HEK293T (cell line): ENCODE data around the gene IL10RA.

ENCODE experiments used
- BHLHE40 ChIP-seq: fragments of 450-650 bp; IDR thresholded peaks from 2 replicates; pipeline ENCODE4 v1.6.1; 2016; ENCODE audit warnings: mild to moderate bottlenecking, moderate library complexity, borderline replicate concordance
- CTBP1 ChIP-seq: fragments of 450-650 bp; IDR thresholded peaks from 2 replicates; pipeline ENCODE4 v1.6.1; 2016; ENCODE audit warnings: borderline replicate concordance
- FOXK2 ChIP-seq: fragments of 450-650 bp; IDR thresholded peaks from 2 replicates; pipeline ENCODE4 v1.6.1; 2016; ENCODE audit warnings: mild to moderate bottlenecking
- SP1 ChIP-seq: fragments of 450-650 bp; IDR thresholded peaks from 2 replicates; pipeline ENCODE4 v1.6.1; 2017
- SUZ12 ChIP-seq: fragments of 450-650 bp; IDR thresholded peaks from 2 replicates; pipeline ENCODE4 v1.6.1; 2016; ENCODE audit warnings: mild to moderate bottlenecking
- TF ChIP-seq, protein P1 (sequence below): fragments of 450-650 bp; IDR thresholded peaks from 2 replicates; pipeline ENCODE4 v1.6.1; 2016

DNA sequence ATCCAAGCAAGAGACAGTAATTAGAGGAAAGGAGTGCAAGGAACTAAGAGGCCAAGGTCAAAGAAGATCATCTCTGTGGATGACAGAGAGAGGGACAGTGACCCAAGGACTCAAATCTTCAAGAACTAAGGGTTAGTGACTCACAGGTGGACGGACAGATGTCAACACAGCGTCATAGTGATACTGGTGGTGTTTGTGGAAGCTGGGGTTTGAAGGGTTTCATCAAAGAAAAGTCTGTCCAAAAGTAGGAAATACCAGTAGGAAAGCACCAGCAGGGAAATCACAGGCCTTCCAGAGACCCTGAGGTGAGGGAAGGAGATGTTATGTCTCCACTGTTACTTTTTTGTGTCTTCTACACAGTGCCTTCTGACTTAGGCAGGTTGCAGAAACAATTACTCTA is 32.2 kb downstream of the IL10RA start:
- TF ChIP-seq SUZ12 (no peak), CTBP1 (no peak), SP1 (no peak), BHLHE40 (no peak), FOXK2 (no peak)
- TF ChIP-seq, protein P1, sequence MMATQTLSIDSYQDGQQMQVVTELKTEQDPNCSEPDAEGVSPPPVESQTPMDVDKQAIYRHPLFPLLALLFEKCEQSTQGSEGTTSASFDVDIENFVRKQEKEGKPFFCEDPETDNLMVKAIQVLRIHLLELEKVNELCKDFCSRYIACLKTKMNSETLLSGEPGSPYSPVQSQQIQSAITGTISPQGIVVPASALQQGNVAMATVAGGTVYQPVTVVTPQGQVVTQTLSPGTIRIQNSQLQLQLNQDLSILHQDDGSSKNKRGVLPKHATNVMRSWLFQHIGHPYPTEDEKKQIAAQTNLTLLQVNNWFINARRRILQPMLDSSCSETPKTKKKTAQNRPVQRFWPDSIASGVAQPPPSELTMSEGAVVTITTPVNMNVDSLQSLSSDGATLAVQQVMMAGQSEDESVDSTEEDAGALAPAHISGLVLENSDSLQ = no peak
